ENCODE measurements around the gene CLDN1.

The CLDN1 gene

GRCh38 chr3:190356246-190356645, 34.0 kb upstream of the CLDN1 start:
- no peak overlapping the region for H3K9ac ChIP-seq (ENCODE audit: low read depth, low read length)
- H3K9me3 ChIP-seq (ENCODE audit: insufficient read depth, low read depth, low read length), result no peaks in the 10 kb centered on the region
- H3K27ac ChIP-seq (ENCODE audit: low read depth, low read length), result no peak overlapping the region
- H3K27me3 ChIP-seq (ENCODE audit: insufficient read depth, low read length), result no peaks in the 10 kb centered on the region
- 0 out of 2 replicates have a peak, but pooled peaks cover 4% of the 10 kb centered on the region for H3K4me1 ChIP-seq (ENCODE audit: insufficient read depth, low read length)
- no peaks in the 10 kb centered on the region for H3K36me3 ChIP-seq (ENCODE audit: insufficient read depth, low read length)
- H3K4me3 ChIP-seq (ENCODE audit: low read length), result no peak overlapping the region

GRCh38 chr3:190352861-190353457, 30.7 kb upstream of the CLDN1 start:
- Histone ChIP-seq H3K4me3 (ENCODE audit: low read length) (no peak overlapping the region), H3K27ac (ENCODE audit: low read depth, low read length) (no peak overlapping the region), H3K4me1 (ENCODE audit: insufficient read depth, low read length) (0 out of 2 replicates have a peak, but pooled peaks cover 4% of the 10 kb centered on the region), H3K36me3 (ENCODE audit: insufficient read depth, low read length) (no peaks in the 10 kb centered on the region), H3K27me3 (ENCODE audit: insufficient read depth, low read length) (no peaks in the 10 kb centered on the region), H3K9me3 (ENCODE audit: insufficient read depth, low read depth, low read length) (no peaks in the 10 kb centered on the region), H3K9ac (ENCODE audit: low read depth, low read length) (no peak overlapping the region)
- no CpG with 5 or more reads among the region's 1 CpG for WGBS

DNA sequence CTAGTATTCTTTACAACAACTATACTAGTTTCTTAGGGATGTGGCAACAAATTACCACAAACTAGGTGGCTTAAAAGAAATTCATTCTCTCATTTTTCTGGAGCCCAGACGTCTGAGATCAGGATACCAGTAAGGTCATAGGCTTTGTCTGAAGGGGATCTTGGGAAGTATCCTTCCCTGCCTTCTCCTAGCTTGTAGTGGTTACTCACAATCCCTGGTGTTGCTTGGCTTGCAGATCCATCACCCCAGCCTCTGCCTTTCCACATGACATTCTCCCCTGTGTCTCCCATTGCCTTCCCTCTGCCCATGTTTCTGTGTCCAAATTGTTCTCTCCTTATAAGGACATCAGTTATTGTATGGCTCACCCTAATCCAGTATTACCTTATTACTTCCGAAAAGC, 24.3 kb upstream of the CLDN1 start:
- Histone ChIP-seq H3K4me1 (ENCODE audit: insufficient read depth, low read length) (no peaks in the 10 kb centered on the region), H3K27me3 (ENCODE audit: insufficient read depth, low read length) (no peaks in the 10 kb centered on the region), H3K9me3 (ENCODE audit: insufficient read depth, low read depth, low read length) (no peaks in the 10 kb centered on the region), H3K27ac (ENCODE audit: low read depth, low read length) (no peak overlapping the region), H3K9ac (ENCODE audit: low read depth, low read length) (no peak overlapping the region), H3K4me3 (ENCODE audit: low read length) (no peak overlapping the region), H3K36me3 (ENCODE audit: insufficient read depth, low read length) (no peaks in the 10 kb centered on the region)
- WGBS, result 97% methylated on average over 2 of the region's 2 CpGs

DNA sequence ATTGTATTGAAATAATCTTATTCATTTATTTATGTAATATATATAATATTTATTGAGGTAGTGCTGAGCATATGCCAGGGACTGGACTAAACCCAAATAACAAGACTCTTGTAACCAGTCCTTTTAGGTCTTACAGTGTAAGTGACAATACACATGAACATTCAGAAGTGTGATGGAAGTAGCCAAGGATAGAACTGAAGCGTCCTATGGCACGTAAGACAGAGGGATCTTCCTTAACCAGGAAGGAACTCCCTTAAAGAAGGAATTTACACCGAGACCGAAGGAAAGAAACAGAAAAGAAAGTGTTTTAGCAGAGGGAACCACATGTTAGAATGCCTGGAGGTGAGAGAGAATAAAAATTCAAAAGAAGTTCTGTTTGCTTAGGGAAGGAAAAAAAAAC, 23.6 kb upstream of the CLDN1 start:
- H3K9me3 ChIP-seq (ENCODE audit: insufficient read depth, low read depth, low read length), result no peaks in the 10 kb centered on the region
- no peak overlapping the region for H3K4me3 ChIP-seq (ENCODE audit: low read length)
- 90% methylated on average over 4 of the region's 4 CpGs for WGBS
- H3K36me3 ChIP-seq (ENCODE audit: insufficient read depth, low read length), result no peaks in the 10 kb centered on the region
- H3K4me1 ChIP-seq (ENCODE audit: insufficient read depth, low read length), result no peaks in the 10 kb centered on the region
- H3K9ac ChIP-seq (ENCODE audit: low read depth, low read length), result no peak overlapping the region
- H3K27ac ChIP-seq (ENCODE audit: low read depth, low read length), result no peak overlapping the region
- H3K27me3 ChIP-seq (ENCODE audit: insufficient read depth, low read length), result no peaks in the 10 kb centered on the region

- Histone ChIP-seq H3K9me3 (ENCODE audit: insufficient read depth, low read depth, low read length) (no peaks in the 10 kb centered on the region), H3K27me3 (ENCODE audit: insufficient read depth, low read length) (no peaks in the 10 kb centered on the region), H3K9ac (ENCODE audit: low read depth, low read length) (no peak overlapping the region; the same call in 1 of the 2 replicates), H3K36me3 (ENCODE audit: insufficient read depth, low read length) (no peaks in the 10 kb centered on the region), H3K4me1 (ENCODE audit: insufficient read depth, low read length) (no peaks in the 10 kb centered on the region), H3K27ac (ENCODE audit: low read depth, low read length) (no peak overlapping the region), H3K4me3 (ENCODE audit: low read length) (no peak overlapping the region)
- 82% methylated on average over 3 of the region's 4 CpGs for WGBS
These were observed 23.0 kb upstream of the CLDN1 start for GRCh38 chr3:190345027-190345821.

- H3K36me3 ChIP-seq (ENCODE audit: insufficient read depth, low read length), result no peaks in the 10 kb centered on the region
- H3K27ac ChIP-seq (ENCODE audit: low read depth, low read length), result no peak overlapping the region
- no peak overlapping the region for H3K9ac ChIP-seq (ENCODE audit: low read depth, low read length)
- 92% methylated on average over 2 of the region's 2 CpGs for WGBS
- no peaks in the 10 kb centered on the region for H3K27me3 ChIP-seq (ENCODE audit: insufficient read depth, low read length)
- no peaks in the 10 kb centered on the region for H3K9me3 ChIP-seq (ENCODE audit: insufficient read depth, low read depth, low read length)
- no peak overlapping the region for H3K4me3 ChIP-seq (ENCODE audit: low read length)
- no peaks in the 10 kb centered on the region for H3K4me1 ChIP-seq (ENCODE audit: insufficient read depth, low read length)
These were observed 17.8 kb upstream of the CLDN1 start for GRCh38 chr3:190340071-190340470.

DNA sequence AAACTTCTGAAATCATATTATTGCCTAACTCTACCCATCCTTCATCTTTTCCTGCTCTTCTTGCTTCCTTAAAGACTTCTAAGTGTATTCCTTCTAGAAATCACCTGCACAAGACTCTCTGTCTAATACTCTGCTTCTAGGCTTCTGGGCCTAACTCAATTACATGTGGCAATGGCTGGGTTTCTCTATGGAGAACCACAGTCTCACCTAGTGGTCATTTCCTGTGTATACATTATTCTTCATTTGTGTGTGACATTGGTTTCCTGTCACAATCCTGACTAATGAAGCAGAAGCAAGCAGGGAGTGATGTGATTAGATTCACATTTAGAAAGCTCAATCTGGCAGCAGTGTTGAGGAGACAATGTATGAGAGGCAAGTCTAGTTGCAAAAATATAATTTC, 16.9 kb upstream of the CLDN1 start:
- H3K4me1 ChIP-seq (ENCODE audit: insufficient read depth, low read length), result no peaks in the 10 kb centered on the region
- H3K27me3 ChIP-seq (ENCODE audit: insufficient read depth, low read length), result no peaks in the 10 kb centered on the region
- H3K27ac ChIP-seq (ENCODE audit: low read depth, low read length), result no peak overlapping the region
- H3K36me3 ChIP-seq (ENCODE audit: insufficient read depth, low read length), result no peaks in the 10 kb centered on the region
- H3K9me3 ChIP-seq (ENCODE audit: insufficient read depth, low read depth, low read length), result no peaks in the 10 kb centered on the region
- H3K4me3 ChIP-seq (ENCODE audit: low read length), result no peak overlapping the region
- no peak overlapping the region for H3K9ac ChIP-seq (ENCODE audit: low read depth, low read length)

GRCh38 chr3:190338717-190339116, 16.5 kb upstream of the CLDN1 start:
- Histone ChIP-seq H3K27ac (ENCODE audit: low read depth, low read length) (no peak overlapping the region), H3K4me1 (ENCODE audit: insufficient read depth, low read length) (no peaks in the 10 kb centered on the region), H3K4me3 (ENCODE audit: low read length) (no peak overlapping the region), H3K36me3 (ENCODE audit: insufficient read depth, low read length) (no peaks in the 10 kb centered on the region), H3K9me3 (ENCODE audit: insufficient read depth, low read depth, low read length) (no peaks in the 10 kb centered on the region), H3K27me3 (ENCODE audit: insufficient read depth, low read length) (no peaks in the 10 kb centered on the region), H3K9ac (ENCODE audit: low read depth, low read length) (no peak overlapping the region)

- Histone ChIP-seq H3K9me3 (ENCODE audit: insufficient read depth, low read depth, low read length) (no peaks in the 10 kb centered on the region), H3K27me3 (ENCODE audit: insufficient read depth, low read length) (no peaks in the 10 kb centered on the region), H3K4me1 (ENCODE audit: insufficient read depth, low read length) (no peaks in the 10 kb centered on the region), H3K27ac (ENCODE audit: low read depth, low read length) (no peak overlapping the region), H3K36me3 (ENCODE audit: insufficient read depth, low read length) (no peaks in the 10 kb centered on the region), H3K9ac (ENCODE audit: low read depth, low read length) (no peak overlapping the region), H3K4me3 (ENCODE audit: low read length) (no peak overlapping the region)
- 90% methylated on average over 5 of the region's 5 CpGs for WGBS
These were observed 15.1 kb upstream of the CLDN1 start for GRCh38 chr3:190337301-190337700.

GRCh38 chr3:190336516-190337189, 14.4 kb upstream of the CLDN1 start:
- H3K4me1 ChIP-seq (ENCODE audit: insufficient read depth, low read length), result no peaks in the 10 kb centered on the region
- no peaks in the 10 kb centered on the region for H3K9me3 ChIP-seq (ENCODE audit: insufficient read depth, low read depth, low read length)
- no peaks in the 10 kb centered on the region for H3K36me3 ChIP-seq (ENCODE audit: insufficient read depth, low read length)
- H3K27ac ChIP-seq (ENCODE audit: low read depth, low read length), result no peak overlapping the region
- H3K27me3 ChIP-seq (ENCODE audit: insufficient read depth, low read length), result no peaks in the 10 kb centered on the region
- 96% methylated on average over 2 of the region's 3 CpGs for WGBS
- no peak overlapping the region for H3K9ac ChIP-seq (ENCODE audit: low read depth, low read length)
- H3K4me3 ChIP-seq (ENCODE audit: low read length), result no peak overlapping the region

DNA sequence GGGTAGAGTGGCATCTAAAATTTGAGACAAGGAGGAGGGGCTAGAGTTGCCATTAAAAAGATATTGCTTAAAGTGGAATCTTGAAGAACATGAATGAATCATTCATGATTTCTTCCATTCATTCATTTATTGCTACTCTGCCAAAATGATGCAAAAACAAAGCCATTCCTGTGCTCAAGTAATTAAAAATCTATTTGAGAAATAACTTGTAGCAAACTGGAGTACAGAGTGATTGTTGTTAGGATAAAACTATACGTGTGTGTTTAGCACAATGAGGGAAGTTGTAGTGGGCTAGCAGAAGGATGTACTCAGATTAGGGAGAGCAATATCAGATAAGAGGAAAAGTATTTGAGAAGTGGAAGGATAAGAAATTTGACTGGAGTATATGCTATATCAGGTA, 11.7 kb upstream of the CLDN1 start:
- Histone ChIP-seq H3K36me3 (ENCODE audit: insufficient read depth, low read length) (no peaks in the 10 kb centered on the region), H3K27ac (ENCODE audit: low read depth, low read length) (no peak overlapping the region), H3K27me3 (ENCODE audit: insufficient read depth, low read length) (no peaks in the 10 kb centered on the region), H3K9me3 (ENCODE audit: insufficient read depth, low read depth, low read length) (no peaks in the 10 kb centered on the region), H3K4me3 (ENCODE audit: low read length) (no peak overlapping the region), H3K9ac (ENCODE audit: low read depth, low read length) (no peak overlapping the region), H3K4me1 (ENCODE audit: insufficient read depth, low read length) (no peaks in the 10 kb centered on the region)
- WGBS, result 94% methylated on average over 1 of the region's 1 CpG
